Transverse colon (tissue), 4 donors: ENCODE results near the gene OR4X2.

Source experiments
- CTCF ChIP-seq, 5 experiments: fragments of 200-600 bp in 3 of 5; fragments of 450-650 bp in 2 of 5; sonication (generic) in 3 of 5; IDR thresholded peaks; 1 replicate in 2 of 5; 2 replicates in 3 of 5; pipeline ENCODE4 v1.5.1; 2016 to 2017; ENCODE audit warnings: antibody characterized with exemption in 5 of 5, inconsistent platforms in 3 of 5, mild to moderate bottlenecking in 2 of 5, moderate library complexity in 1 of 5
- EP300 ChIP-seq: sonication (generic); formaldehyde crosslinking; IDR thresholded peaks from one replicate; pipeline ENCODE4 v1.6.1; 2017; ENCODE audit warnings: antibody characterized with exemption, low read depth
- POLR2A ChIP-seq: fragments of 450-650 bp; IDR thresholded peaks from one replicate; pipeline ENCODE4 v1.6.1; 2016; ENCODE audit warnings: antibody characterized with exemption, mild to moderate bottlenecking, moderate library complexity
- POLR2AphosphoS5 ChIP-seq, 3 donors: sonication (generic); formaldehyde crosslinking; IDR thresholded peaks; one replicate each; pipeline ENCODE4 v1.6.1; 2016; ENCODE audit warnings: antibody characterized with exemption in 3 of 3

- no peak for TF ChIP-seq CTCF (IDR thresholded peaks at IDR 0.05)
- no peak for TF ChIP-seq POLR2A
- no peak for TF ChIP-seq EP300
- no peak for TF ChIP-seq POLR2AphosphoS5 (IDR thresholded peaks at IDR 0.05)
Observed at GRCh38 chr11:48263423-48263911, 18.6 kb downstream of the OR4X2 start, which contains the start of gene OR4X1.
